SK-N-SH (cell line): Measurements from ENCODE around the gene PPP2R5C. TPM values are rescaled to one million over a fixed set of nuclear protein-coding genes. Genes with fewer than 3 reads are reported as not detected.

ENCODE experiments used
- CTCF ChIA-PET: fragments of 300-600, 350-600 bp; formaldehyde crosslinking; extraction: SDS; loops from one replicate; lab custom pipeline; 2021; lab: Yijun Ruan, JAX
- POLR2A ChIA-PET: fragments of 350-600 bp; sonication (Branson Sonifier 250); formaldehyde crosslinking; extraction: SDS; loops from one replicate; lab custom pipeline; 2020; ENCODE audit warnings: antibody characterized with exemption, inconsistent platforms; lab: Yijun Ruan, JAX
- DNase-seq: peaks from one replicate; pipeline ENCODE4 v3.0.0; 2012
- H2AFZ ChIP-seq: fragments of 200-600 bp; sonication (generic); 2 replicates; pipeline ENCODE4 v1.8.1; 2016; ENCODE audit warnings: antibody characterized with exemption, mild to moderate bottlenecking, low read depth
- H3F3A ChIP-seq: fragments of 200-600 bp; sonication (generic); replicated peaks from 2 replicates; pipeline ENCODE3; 2016; ENCODE audit warnings: antibody characterized with exemption, mild to moderate bottlenecking; ENCODE audit not compliant: insufficient read depth
- H3K27ac ChIP-seq, 2 experiments: fragments of 200-500 bp in 1 of 2; fragments of 200-600 bp in 1 of 2; sonication (Bioruptor generic) in 1 of 2; sonication (generic), shearing (Covaris generic) in 1 of 2; 2 replicates each; pipeline versions ENCODE4 v1.5.1 to v1.6.1; 2014 to 2016; ENCODE audit warnings: low read depth in 2 of 2, inconsistent platforms in 1 of 2, low read length in 1 of 2, mild to moderate bottlenecking in 1 of 2, mixed read lengths in 1 of 2
- H3K27me3 ChIP-seq: fragments of 200-600 bp; sonication (generic), shearing (Covaris generic); 2 replicates; pipeline ENCODE4 v1.6.1; 2016; ENCODE audit warnings: mixed run types; ENCODE audit not compliant: insufficient read depth
- H3K36me3 ChIP-seq, 2 experiments: fragments of 200-500 bp in 1 of 2; fragments of 200-600 bp in 1 of 2; sonication (Bioruptor generic) in 1 of 2; sonication (generic) in 1 of 2; replicated peaks in 1 of 2; 2 replicates each; pipeline versions ENCODE3 to v1.5.1; 2014 to 2016; ENCODE audit warnings: low read length in 1 of 2, mild to moderate bottlenecking in 1 of 2; ENCODE audit not compliant: insufficient read depth in 2 of 2, control insufficient read depth in 1 of 2
- H3K4me1 ChIP-seq, 2 experiments: fragments of 200-500 bp in 1 of 2; fragments of 200-600 bp in 1 of 2; sonication (Bioruptor generic) in 1 of 2; sonication (generic), shearing (Covaris generic) in 1 of 2; 2 replicates each; pipeline versions ENCODE4 v1.5.1 to v1.6.1; 2014 to 2016; ENCODE audit warnings: low read depth in 1 of 2, low read length in 1 of 2, mixed run types in 1 of 2; ENCODE audit not compliant: insufficient read depth in 2 of 2, control insufficient read depth in 1 of 2
- H3K4me2 ChIP-seq: fragments of 200-600 bp; sonication (generic), shearing (Covaris generic); 2 replicates; pipeline ENCODE4 v1.6.1; 2017; ENCODE audit warnings: mixed run types
- H3K4me3 ChIP-seq, 2 experiments: fragments of 200-500 bp in 1 of 2; fragments of 200-600 bp in 1 of 2; sonication (Bioruptor generic) in 1 of 2; sonication (generic), shearing (Covaris generic) in 1 of 2; 2 replicates each; pipeline versions ENCODE4 v1.5.1 to v1.8.1; 2014 to 2016; ENCODE audit warnings: low read depth in 2 of 2, inconsistent platforms in 1 of 2, low read length in 1 of 2, mild to moderate bottlenecking in 1 of 2, mixed read lengths in 1 of 2, moderate library complexity in 1 of 2
- H3K79me2 ChIP-seq: fragments of 200-600 bp; sonication (generic); 2 replicates; pipeline ENCODE4 v1.8.1; 2017; ENCODE audit warnings: mild to moderate bottlenecking; ENCODE audit not compliant: insufficient read depth
- H3K9ac ChIP-seq: fragments of 200-600 bp; sonication (generic); 2 replicates; pipeline ENCODE4 v1.6.1; 2017; ENCODE audit warnings: mixed run types
- H3K9me2 ChIP-seq: fragments of 200-600 bp; sonication (generic); 2 replicates; pipeline ENCODE4 v1.6.1; 2017; ENCODE audit warnings: mixed run types
- H3K9me3 ChIP-seq: fragments of 200-600 bp; sonication (generic); 2 replicates; pipeline ENCODE4 v1.6.1; 2017; ENCODE audit warnings: mixed run types, mild to moderate bottlenecking, moderate library complexity
- H4K20me1 ChIP-seq: fragments of 200-600 bp; sonication (generic); 2 replicates; pipeline ENCODE4 v1.6.1; 2017; ENCODE audit warnings: mild to moderate bottlenecking, mixed run types; ENCODE audit not compliant: insufficient read depth
- ELF1 ChIP-seq: IDR thresholded peaks from 2 replicates; pipeline ENCODE4 v1.4.0; 2012
- EP300 ChIP-seq, 2 experiments: IDR thresholded peaks; 2 replicates each; pipeline versions ENCODE4 v1.4.0 to v1.6.1; 2012; ENCODE audit warnings: borderline replicate concordance in 1 of 2, low read depth in 1 of 2, low read length in 1 of 2
- FOSL2 ChIP-seq: IDR thresholded peaks from 2 replicates; pipeline ENCODE4 v1.4.0; 2012; ENCODE audit warnings: low read depth, mild to moderate bottlenecking, moderate library complexity, borderline replicate concordance
- FOXJ3 ChIP-seq: sonication (generic); formaldehyde crosslinking; IDR thresholded peaks from 2 replicates; pipeline ENCODE4 v1.5.1; 2020; ENCODE audit warnings: mild to moderate bottlenecking, missing genetic modification reagents
- FOXM1 ChIP-seq: IDR thresholded peaks from 2 replicates; pipeline ENCODE4 v1.4.0; 2012; ENCODE audit warnings: low read depth, mild to moderate bottlenecking
- GABPA ChIP-seq: IDR thresholded peaks from 2 replicates; pipeline ENCODE4 v1.4.0; 2012; ENCODE audit warnings: low read depth, mild to moderate bottlenecking
- GATA2 ChIP-seq: sonication (generic); formaldehyde crosslinking; IDR thresholded peaks from 2 replicates; pipeline ENCODE4 v1.5.0; 2020; ENCODE audit warnings: mild to moderate bottlenecking, missing genetic modification reagents
- MEF2A ChIP-seq: IDR thresholded peaks from 2 replicates; pipeline ENCODE4 v1.4.0; 2012; ENCODE audit warnings: low read depth, borderline replicate concordance
- NRF1 ChIP-seq: IDR thresholded peaks from 2 replicates; pipeline ENCODE4 v1.6.1; 2012; ENCODE audit warnings: low read depth, mild to moderate bottlenecking, low read length
- POLR2AphosphoS5 ChIP-seq: IDR thresholded peaks from 2 replicates; pipeline ENCODE4 v1.6.1; 2012; ENCODE audit warnings: low read depth, low read length
- RFX5 ChIP-seq: IDR thresholded peaks from 2 replicates; pipeline ENCODE4 v1.6.1; 2012; ENCODE audit warnings: mild to moderate bottlenecking, improper control_type of control experiment, low read length
- SIN3A ChIP-seq: IDR thresholded peaks from 2 replicates; pipeline ENCODE4 v1.6.1; 2012; ENCODE audit warnings: low read depth, mild to moderate bottlenecking, low read length, moderate library complexity, borderline replicate concordance
- SMC3 ChIP-seq: IDR thresholded peaks from 2 replicates; pipeline ENCODE4 v1.6.1; 2012; ENCODE audit warnings: low read depth, low read length, improper control_type of control experiment
- TEAD4 ChIP-seq: IDR thresholded peaks from 2 replicates; pipeline ENCODE4 v1.4.0; 2012; ENCODE audit warnings: mild to moderate bottlenecking, borderline replicate concordance; ENCODE audit not compliant: insufficient read depth
- YY1 ChIP-seq: IDR thresholded peaks from 2 replicates; pipeline ENCODE4 v1.4.0; 2012; ENCODE audit warnings: low read depth, mild to moderate bottlenecking
- WGBS: methylation state at CpG from one replicate; pipeline ENCODE4 v1.1.6; 2017; ENCODE audit warnings: low lambda C conversion rate; 5-methylcytosine and 5-hydroxymethylcytosine counted together
- polyA plus RNA-seq, 3 experiments: library from polyadenylated mRNA; depleted of rRNA; stranded (reverse); fragments of >200 nt; gene quantifications; 2 replicates each; pipeline ENCODE4 v1.2.3, GENCODE V29; 2012
- TF ChIP-seq, protein P1 (sequence below): fragments of 150-350 bp; IDR thresholded peaks from 2 replicates; pipeline ENCODE4 v1.6.1; 2017; ENCODE audit warnings: antibody characterized with exemption, low read length, low read depth, borderline replicate concordance
- TF ChIP-seq, protein P2 (sequence below): IDR thresholded peaks from 2 replicates; pipeline ENCODE4 v1.6.1; 2012; ENCODE audit warnings: mild to moderate bottlenecking, low read depth, low read length, moderate library complexity
- TF ChIP-seq, protein P3 (sequence below): IDR thresholded peaks from 2 replicates; pipeline ENCODE4 v1.4.0; 2012; ENCODE audit warnings: low read depth, borderline replicate concordance

The PPP2R5C gene
- polyA plus RNA-seq, 1 of the 3 experiments (the other 2 are of a cell fraction), result 43.7 TPM

DNA sequence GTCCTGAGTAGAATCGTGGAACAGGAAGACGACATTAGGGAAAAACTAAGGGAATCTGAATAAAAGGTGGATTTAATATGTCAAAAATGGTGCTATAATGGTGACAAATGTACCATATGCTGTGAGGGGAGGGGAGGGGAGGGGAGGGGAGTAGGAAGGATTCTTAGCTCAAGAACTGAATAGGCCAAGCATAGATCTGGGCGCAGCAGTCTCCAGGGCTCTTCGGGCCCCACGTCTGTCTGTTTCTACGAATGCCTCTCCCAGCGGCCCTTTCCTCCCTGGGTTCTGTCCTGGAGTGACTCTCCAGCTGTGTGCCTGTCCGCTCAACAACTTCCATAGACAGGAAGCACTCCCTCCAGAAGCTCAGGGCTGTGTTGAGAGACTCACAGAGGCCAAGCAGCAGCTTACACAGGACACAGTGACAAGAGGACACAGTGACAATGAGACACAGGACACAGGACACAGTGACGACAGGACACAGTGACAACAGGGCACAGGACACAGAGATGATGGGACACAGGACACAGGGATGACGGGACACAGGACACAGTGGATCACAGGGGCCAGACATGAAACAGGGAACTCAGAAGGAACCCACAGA, 42.4 kb upstream of the PPP2R5C start:
- H3K27ac ChIP-seq, result no peak overlapping the region
- no peak overlapping the region for H3K4me3 ChIP-seq
- no peaks in the 10 kb centered on the region for H3K79me2 ChIP-seq
- no peaks in the 10 kb centered on the region for H4K20me1 ChIP-seq
- H3K4me2 ChIP-seq, result no peak overlapping the region
- CTCF ChIA-PET, result interaction anchor here (1.0 to 6.5 kb wide), 2 partner anchors 9 to 12 kb away, joined by 3 to 44 read pairs; no protein-coding TSS in a partner anchor
- 81% methylated on average over 10 of the region's 10 CpGs for WGBS
- no peak for DNase-seq
- H3K9ac ChIP-seq, result no peak overlapping the region
- H3K4me1 ChIP-seq, result peaks cover 0 to 2% of the 10 kb centered on the region in 2 experiments; a peak in 1 of 4 replicates
- H3K9me3 ChIP-seq, result no peaks in the 10 kb centered on the region
- H3K9me2 ChIP-seq, result no peaks in the 10 kb centered on the region
- peaks cover 14% of the 10 kb centered on the region for H3F3A ChIP-seq
- no peaks in the 10 kb centered on the region for H3K27me3 ChIP-seq
- POLR2A ChIA-PET, result no interaction called here
- no peak overlapping the region for H2AFZ ChIP-seq
- no peak for TF ChIP-seq ELF1
- TF ChIP-seq FOXM1, result no peak
- no peak for TF ChIP-seq FOXJ3 (CRISPR knock-in tag)
- TF ChIP-seq NRF1, result no peak
- TF ChIP-seq YY1, result no peak
- no peak for TF ChIP-seq FOSL2
- TF ChIP-seq, protein P1, sequence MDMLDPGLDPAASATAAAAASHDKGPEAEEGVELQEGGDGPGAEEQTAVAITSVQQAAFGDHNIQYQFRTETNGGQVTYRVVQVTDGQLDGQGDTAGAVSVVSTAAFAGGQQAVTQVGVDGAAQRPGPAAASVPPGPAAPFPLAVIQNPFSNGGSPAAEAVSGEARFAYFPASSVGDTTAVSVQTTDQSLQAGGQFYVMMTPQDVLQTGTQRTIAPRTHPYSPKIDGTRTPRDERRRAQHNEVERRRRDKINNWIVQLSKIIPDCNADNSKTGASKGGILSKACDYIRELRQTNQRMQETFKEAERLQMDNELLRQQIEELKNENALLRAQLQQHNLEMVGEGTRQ, result no peak
- TF ChIP-seq MEF2A, result no peak
- no peak for TF ChIP-seq SMC3
- TF ChIP-seq, protein P2, sequence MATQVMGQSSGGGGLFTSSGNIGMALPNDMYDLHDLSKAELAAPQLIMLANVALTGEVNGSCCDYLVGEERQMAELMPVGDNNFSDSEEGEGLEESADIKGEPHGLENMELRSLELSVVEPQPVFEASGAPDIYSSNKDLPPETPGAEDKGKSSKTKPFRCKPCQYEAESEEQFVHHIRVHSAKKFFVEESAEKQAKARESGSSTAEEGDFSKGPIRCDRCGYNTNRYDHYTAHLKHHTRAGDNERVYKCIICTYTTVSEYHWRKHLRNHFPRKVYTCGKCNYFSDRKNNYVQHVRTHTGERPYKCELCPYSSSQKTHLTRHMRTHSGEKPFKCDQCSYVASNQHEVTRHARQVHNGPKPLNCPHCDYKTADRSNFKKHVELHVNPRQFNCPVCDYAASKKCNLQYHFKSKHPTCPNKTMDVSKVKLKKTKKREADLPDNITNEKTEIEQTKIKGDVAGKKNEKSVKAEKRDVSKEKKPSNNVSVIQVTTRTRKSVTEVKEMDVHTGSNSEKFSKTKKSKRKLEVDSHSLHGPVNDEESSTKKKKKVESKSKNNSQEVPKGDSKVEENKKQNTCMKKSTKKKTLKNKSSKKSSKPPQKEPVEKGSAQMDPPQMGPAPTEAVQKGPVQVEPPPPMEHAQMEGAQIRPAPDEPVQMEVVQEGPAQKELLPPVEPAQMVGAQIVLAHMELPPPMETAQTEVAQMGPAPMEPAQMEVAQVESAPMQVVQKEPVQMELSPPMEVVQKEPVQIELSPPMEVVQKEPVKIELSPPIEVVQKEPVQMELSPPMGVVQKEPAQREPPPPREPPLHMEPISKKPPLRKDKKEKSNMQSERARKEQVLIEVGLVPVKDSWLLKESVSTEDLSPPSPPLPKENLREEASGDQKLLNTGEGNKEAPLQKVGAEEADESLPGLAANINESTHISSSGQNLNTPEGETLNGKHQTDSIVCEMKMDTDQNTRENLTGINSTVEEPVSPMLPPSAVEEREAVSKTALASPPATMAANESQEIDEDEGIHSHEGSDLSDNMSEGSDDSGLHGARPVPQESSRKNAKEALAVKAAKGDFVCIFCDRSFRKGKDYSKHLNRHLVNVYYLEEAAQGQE, result no peak
- TF ChIP-seq POLR2AphosphoS5, result no peak
- no peak for TF ChIP-seq EP300 (IDR thresholded peaks at IDR 0.05; ENCODE audit: borderline replicate concordance in 1 of 2, low read depth in 1 of 2, low read length in 1 of 2)
- TF ChIP-seq GATA2 (CRISPR knock-in tag), result no peak
- TF ChIP-seq GABPA, result no peak
- H3K36me3 ChIP-seq, result no peaks in the 10 kb centered on the region

DNA sequence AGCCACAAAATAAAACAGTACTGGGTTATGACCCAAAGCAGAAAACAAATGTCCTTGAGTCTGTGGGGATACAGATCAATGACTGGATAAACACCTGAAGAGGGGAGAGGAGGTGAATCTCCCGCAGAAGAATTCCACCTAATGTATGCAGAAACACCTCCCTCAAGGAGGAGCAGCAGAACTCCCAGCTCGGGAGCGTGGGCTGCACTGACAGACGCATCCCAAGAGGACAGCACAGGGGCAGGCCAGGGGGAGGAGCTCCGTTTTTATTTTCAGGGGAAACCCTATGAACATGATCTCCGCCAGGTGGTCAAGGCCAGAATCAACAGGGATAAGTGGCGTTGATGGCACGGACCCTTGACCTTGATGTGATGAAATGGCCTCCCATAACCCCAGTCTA, 41.8 kb upstream of the PPP2R5C start:
- Histone ChIP-seq H3K9me2 (no peaks in the 10 kb centered on the region), H3K9me3 (no peaks in the 10 kb centered on the region), H3K27ac (no peak overlapping the region), H4K20me1 (no peaks in the 10 kb centered on the region), H3K4me1 (peaks cover 0 to 2% of the 10 kb centered on the region in 2 experiments; a peak in 1 of 4 replicates), H3K79me2 (no peaks in the 10 kb centered on the region), H3K9ac (no peak overlapping the region), H3K27me3 (no peaks in the 10 kb centered on the region), H3K4me2 (no peak overlapping the region), H3F3A (peaks cover 19% of the 10 kb centered on the region), H2AFZ (no peak overlapping the region), H3K36me3 (no peaks in the 10 kb centered on the region), H3K4me3 (no peak overlapping the region)
- DNase-seq, result no peak
- ChIA-PET POLR2A (no interaction called here), CTCF (interaction anchor here (1.0 to 6.5 kb wide), 2 partner anchors 9 to 12 kb away, joined by 3 to 44 read pairs; no protein-coding TSS in a partner anchor)
- WGBS, result 69% methylated on average over 4 of the region's 8 CpGs
- TF ChIP-seq GABPA, result no peak
- no peak for TF ChIP-seq ELF1
- TF ChIP-seq TEAD4, result no peak
- TF ChIP-seq, protein P3, sequence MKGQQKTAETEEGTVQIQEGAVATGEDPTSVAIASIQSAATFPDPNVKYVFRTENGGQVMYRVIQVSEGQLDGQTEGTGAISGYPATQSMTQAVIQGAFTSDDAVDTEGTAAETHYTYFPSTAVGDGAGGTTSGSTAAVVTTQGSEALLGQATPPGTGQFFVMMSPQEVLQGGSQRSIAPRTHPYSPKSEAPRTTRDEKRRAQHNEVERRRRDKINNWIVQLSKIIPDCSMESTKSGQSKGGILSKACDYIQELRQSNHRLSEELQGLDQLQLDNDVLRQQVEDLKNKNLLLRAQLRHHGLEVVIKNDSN, result no peak
- TF ChIP-seq RFX5, result no peak
- TF ChIP-seq SIN3A, result no peak
- TF ChIP-seq, protein P1, result no peak
- TF ChIP-seq FOSL2, result no peak
